ENCODE data around the gene SPATA31C2.
"Not testable (repeated sequence)": the region's sequence is repeated elsewhere in the genome, so short reads cannot be mapped to it uniquely, and the experiment has no call there.

The SPATA31C2 gene

GRCh38 chr9:88168564-88168963, 30.3 kb upstream of the SPATA31C2 start:
- DNase-seq (ENCODE audit: low spot score), result no peak
- TF ChIP-seq CTCF (IDR thresholded peaks at IDR 0.05; ENCODE audit: extremely low read depth, insufficient read depth, missing control alignments), result no peak
- in situ Hi-C loops (cut with MboI; ENCODE audit: low pct_unique_long_range_greater_than_20kb, low sequenced_read_pairs, unreplicated experiment), result no loop called here

- in situ Hi-C loops (cut with MboI; ENCODE audit: low pct_unique_long_range_greater_than_20kb, low sequenced_read_pairs, unreplicated experiment), result no loop called here
Observed at GRCh38 chr9:88166660-88167059, 28.4 kb upstream of the SPATA31C2 start.

GRCh38 chr9:88164850-88165249, 26.6 kb upstream of the SPATA31C2 start:
- no peak for DNase-seq (ENCODE audit: low spot score)
- in situ Hi-C loops (cut with MboI; ENCODE audit: low pct_unique_long_range_greater_than_20kb, low sequenced_read_pairs, unreplicated experiment), result no loop called here
- TF ChIP-seq CTCF (IDR thresholded peaks at IDR 0.05; ENCODE audit: extremely low read depth, insufficient read depth, missing control alignments), result no peak

More at GRCh38 chr9:88166660-88167059, 28.4 kb upstream of the SPATA31C2 start:
- TF ChIP-seq CTCF (IDR thresholded peaks at IDR 0.05; ENCODE audit: extremely low read depth, insufficient read depth, missing control alignments), result no peak
- no peak for DNase-seq (ENCODE audit: low spot score)

GRCh38 chr9:88161144-88161543, 22.9 kb upstream of the SPATA31C2 start:
- in situ Hi-C loops (cut with MboI; ENCODE audit: low pct_unique_long_range_greater_than_20kb, low sequenced_read_pairs, unreplicated experiment), result no loop called here
- no peak for DNase-seq (ENCODE audit: low spot score)
- no peak for TF ChIP-seq CTCF (IDR thresholded peaks at IDR 0.05; ENCODE audit: extremely low read depth, insufficient read depth, missing control alignments)

GRCh38 chr9:88143957-88144625, 5.8 kb upstream of the SPATA31C2 start:
- no peak for TF ChIP-seq CTCF (IDR thresholded peaks at IDR 0.05; ENCODE audit: extremely low read depth, insufficient read depth, missing control alignments)
- in situ Hi-C loops (cut with MboI; ENCODE audit: low pct_unique_long_range_greater_than_20kb, low sequenced_read_pairs, unreplicated experiment), result no loop called here

GRCh38 chr9:88143179-88143578, 4.9 kb upstream of the SPATA31C2 start:
- no peak for DNase-seq (ENCODE audit: low spot score)
- no peak for TF ChIP-seq CTCF (IDR thresholded peaks at IDR 0.05; ENCODE audit: extremely low read depth, insufficient read depth, missing control alignments)
- in situ Hi-C loops (cut with MboI; ENCODE audit: low pct_unique_long_range_greater_than_20kb, low sequenced_read_pairs, unreplicated experiment), result no loop called here

More at GRCh38 chr9:88143957-88144625, 5.8 kb upstream of the SPATA31C2 start:
- DNase-seq (ENCODE audit: low spot score), result no peak

GRCh38 chr9:88133552-88133951, 4.7 kb downstream of the SPATA31C2 start:
- in situ Hi-C loops (cut with MboI; ENCODE audit: low pct_unique_long_range_greater_than_20kb, low sequenced_read_pairs, unreplicated experiment); DNase-seq (ENCODE audit: low spot score): not testable (repeated sequence)

- in situ Hi-C loops (cut with MboI; ENCODE audit: low pct_unique_long_range_greater_than_20kb, low sequenced_read_pairs, unreplicated experiment); DNase-seq (ENCODE audit: low spot score): not testable (repeated sequence)
Observed at GRCh38 chr9:88129556-88129955, 8.7 kb downstream of the SPATA31C2 start.

- DNase-seq (ENCODE audit: low spot score); in situ Hi-C loops (cut with MboI; ENCODE audit: low pct_unique_long_range_greater_than_20kb, low sequenced_read_pairs, unreplicated experiment): not testable (repeated sequence)
Observed at GRCh38 chr9:88127700-88128300, 10.5 kb downstream of the SPATA31C2 start.

GRCh38 chr9:88123413-88123812, 14.9 kb downstream of the SPATA31C2 start:
- DNase-seq (ENCODE audit: low spot score); in situ Hi-C loops (cut with MboI; ENCODE audit: low pct_unique_long_range_greater_than_20kb, low sequenced_read_pairs, unreplicated experiment): not testable (repeated sequence)

- in situ Hi-C loops (cut with MboI; ENCODE audit: low pct_unique_long_range_greater_than_20kb, low sequenced_read_pairs, unreplicated experiment); DNase-seq (ENCODE audit: low spot score): not testable (repeated sequence)
Observed at GRCh38 chr9:88118121-88118520, 20.2 kb downstream of the SPATA31C2 start.
